ENCODE data around the gene GARNL3.

GRCh38 chr9:127351182-127352166 lies 86.9 kb downstream of the GARNL3 start:
- TF ChIP-seq GABPA (IDR thresholded peaks at IDR 0.05; ENCODE audit: low read depth) (no peak), CTCF (IDR thresholded peaks at IDR 0.05; ENCODE audit: insufficient read depth, low read length) (no peak), POLR2AphosphoS5 (IDR thresholded peaks at IDR 0.05; ENCODE audit: low read depth) (no peak), REST (IDR thresholded peaks at IDR 0.05; ENCODE audit: insufficient replicate concordance, low read depth) (no peak), SPI1 (IDR thresholded peaks at IDR 0.05; ENCODE audit: borderline replicate concordance, low read depth) (no peak)

Data from HL-60 (cell line).